ENCODE data around the gene PAGR1. TPM values are rescaled to one million over a fixed set of nuclear protein-coding genes. Genes with fewer than 3 reads are reported as not detected.

PAGR1 gene
- total and polyA plus RNA-seq, 2 of the 8 experiments (the other 6 are each of a cell fraction or from before 2014, with no cell fraction given): 35.4 to 56.4 TPM

DNA sequence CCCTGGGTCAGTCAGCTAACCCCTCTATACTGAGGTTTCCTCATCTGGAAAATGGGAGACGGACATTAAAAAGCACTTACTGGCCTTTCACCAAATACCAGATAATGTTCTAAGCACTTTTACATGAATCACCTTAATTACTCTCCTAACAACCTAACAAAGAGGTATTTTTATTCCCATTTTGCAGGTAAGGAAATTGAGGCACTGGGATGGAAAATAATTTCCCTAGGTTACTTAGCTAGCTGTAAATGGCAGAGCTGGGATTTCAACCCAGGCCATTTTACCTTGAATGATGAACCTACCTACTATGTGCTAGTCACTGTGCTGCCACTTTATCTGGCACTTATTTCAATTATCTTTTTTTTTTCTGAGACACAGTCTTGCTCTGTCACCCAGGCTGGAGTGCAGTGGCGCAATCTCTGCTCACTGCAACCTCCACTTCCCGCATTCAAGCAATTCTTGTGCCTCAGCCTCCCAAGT, 21.7 kb upstream of the PAGR1 start:
- TF ChIP-seq CREB1 (IDR thresholded peaks at IDR 0.05): no peak
- no peak for TF ChIP-seq TCF12 (IDR thresholded peaks at IDR 0.05; ENCODE audit: low read depth, low read length)
- TF ChIP-seq TAF1 (IDR thresholded peaks at IDR 0.05; ENCODE audit: low read depth, low read length): no peak
- TF ChIP-seq, protein P1, sequence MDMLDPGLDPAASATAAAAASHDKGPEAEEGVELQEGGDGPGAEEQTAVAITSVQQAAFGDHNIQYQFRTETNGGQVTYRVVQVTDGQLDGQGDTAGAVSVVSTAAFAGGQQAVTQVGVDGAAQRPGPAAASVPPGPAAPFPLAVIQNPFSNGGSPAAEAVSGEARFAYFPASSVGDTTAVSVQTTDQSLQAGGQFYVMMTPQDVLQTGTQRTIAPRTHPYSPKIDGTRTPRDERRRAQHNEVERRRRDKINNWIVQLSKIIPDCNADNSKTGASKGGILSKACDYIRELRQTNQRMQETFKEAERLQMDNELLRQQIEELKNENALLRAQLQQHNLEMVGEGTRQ (IDR thresholded peaks at IDR 0.05; ENCODE audit: low read length): no peak
- no peak overlapping the region for H3K4me2 ChIP-seq (ENCODE audit: insufficient read depth in 1 of 2, low read depth in 2 of 2, low read length in 2 of 2)
- peaks cover 25 to 41% (median 31%) of the 10 kb centered on the region in 4 experiments for H3K36me3 ChIP-seq (ENCODE audit: control insufficient read depth in 2 of 4, insufficient read depth in 4 of 4, low read length in 3 of 4)
- H3K4me1 ChIP-seq (replicated peaks in 1 of 4; ENCODE audit: control insufficient read depth in 3 of 4, insufficient read depth in 4 of 4, low read length in 3 of 4): peaks cover 0 to 13% (median 5%) of the 10 kb centered on the region in 4 experiments; a peak in 6 of 7 replicates
- no peak overlapping the region for H2AFZ ChIP-seq (ENCODE audit: low read length)
- WGBS, 2 experiments (ENCODE audit: extremely low coverage in 1 of 2, insufficient coverage in 1 of 2, insufficient read length in 1 of 2, insufficient replicate concordance in 2 of 2, low coverage in 1 of 2, low lambda C conversion rate in 2 of 2, missing lambda C conversion rate in 1 of 2): 96% methylated on average over 3 of the region's 3 CpGs; no CpG with 5 or more reads in 1 of the 2 experiments
- H3K79me2 ChIP-seq (ENCODE audit: control insufficient read depth in 1 of 2, insufficient read depth in 2 of 2, low read length in 2 of 2): peaks cover 28 to 58% of the 10 kb centered on the region in 2 experiments
- no peak overlapping the region for H3K27ac ChIP-seq (ENCODE audit: low read depth, low read length)
- peaks cover 3 to 19% of the 10 kb centered on the region in 2 experiments for H4K20me1 ChIP-seq (replicated peaks in 1 of 2; ENCODE audit: control insufficient read depth in 1 of 2, insufficient read depth in 2 of 2, low read length in 2 of 2)
- H3K23me2 ChIP-seq (ENCODE audit: low read depth, low read length): peaks cover 14% of the 10 kb centered on the region
- H2BK20ac ChIP-seq (ENCODE audit: low read length): no peak overlapping the region
- no peak overlapping the region for H2BK15ac ChIP-seq (ENCODE audit: low read length)
- H3K9ac ChIP-seq (replicated peaks in 1 of 4; ENCODE audit: extremely low read depth in 1 of 4, low read depth in 3 of 4, low read length in 3 of 4): no peak overlapping the region
- no peak overlapping the region for H4K5ac ChIP-seq (ENCODE audit: insufficient read length, low read depth, low read length)
- ChIA-PET CTCF (ENCODE audit: partially characterized antibody) (interaction anchor here (0.6 to 1.5 kb wide), 6 partner anchors 9 to 238 kb away, joined by 3 to 5 read pairs (median 3); partner anchors contain the start of gene PAGR1), POLR2A (ENCODE audit: partially characterized antibody) (interaction anchor here (0.6 to 4.3 kb wide), 6 partner anchors 10 to 297 kb away, joined by 3 to 25 read pairs (median 4); partner anchors contain the start of genes MAZ and TBX6)
- H2AK5ac ChIP-seq (ENCODE audit: low read depth, low read length): no peak overlapping the region
- H3K23ac ChIP-seq (ENCODE audit: insufficient read length): no peak overlapping the region
- H3K4ac ChIP-seq (replicated peaks; ENCODE audit: insufficient read length, low read depth, low read length): no peak overlapping the region
- no peak overlapping the region for H4K8ac ChIP-seq (ENCODE audit: extremely low read depth, insufficient read depth, low read length)
- no peak overlapping the region for H3K18ac ChIP-seq (ENCODE audit: extremely low read depth, low read length)
- H3K27me3 ChIP-seq (replicated peaks in 1 of 4; ENCODE audit: control insufficient read depth in 3 of 4, extremely low read depth in 1 of 4, insufficient read depth in 3 of 4, low read length in 3 of 4): no peaks in the 10 kb centered on the region
- H3K4me3 ChIP-seq (ENCODE audit: extremely low read depth in 1 of 4, insufficient read depth in 2 of 4, low read depth in 3 of 4, low read length in 4 of 4): no peak overlapping the region
- H4K91ac ChIP-seq (replicated peaks; ENCODE audit: insufficient read length, low read length): no peak overlapping the region
- no peak overlapping the region for H3K14ac ChIP-seq (ENCODE audit: insufficient read length)
- no peak overlapping the region for H3K56ac ChIP-seq (replicated peaks; ENCODE audit: insufficient read length, low read depth, low read length)
- H2BK12ac ChIP-seq (ENCODE audit: low read depth, low read length): no peak overlapping the region
- FAIRE-seq: no peak
- H2BK120ac ChIP-seq (replicated peaks; ENCODE audit: low read depth, low read length): no peak overlapping the region
- H3K79me1 ChIP-seq (ENCODE audit: low read depth, low read length): peaks cover 12% of the 10 kb centered on the region; the same call in 1 of the 2 replicates
- no peak overlapping the region for H2BK5ac ChIP-seq (ENCODE audit: low read depth, low read length)
- no peak for DNase-seq (ENCODE audit: low read depth in 1 of 2, low spot score in 2 of 2)
- H3K9me3 ChIP-seq (ENCODE audit: insufficient read depth in 2 of 2, low read depth in 1 of 2, low read length in 1 of 2): no peaks in the 10 kb centered on the region
